Stimulated activated naive CD4-positive, alpha-beta T cell treated with Interleukin-2 at 50 U/mL for 16 hours (primary cell): ENCODE results near the gene LGR6.
"Not testable (repeated sequence)": the region's sequence is repeated elsewhere in the genome, so short reads cannot be mapped to it uniquely, and the experiment has no call there.

Source experiments
- DNase-seq: peaks from one replicate; lab custom pipeline; 2025; lab: John Stamatoyannopoulos, UW

The LGR6 gene

GRCh38 chr1:202193614-202194327 is at the start of gene LGR6:
Gene LGR6 (plus strand): TSS chr1:202193799. CDS start chr1:202193990, 191 bp downstream.
- no peak for DNase-seq

- peak; percentile 66 for DNase-seq
Observed at GRCh38 chr1:202144402-202145067, 49.1 kb upstream of the LGR6 start, which contains the start of gene ARL8A. Gene ARL8A (minus strand): TSS chr1:202144737. CDS start chr1:202144572, 165 bp downstream.

- peak; percentile 30 for DNase-seq
Observed at GRCh38 chr1:202145068-202145743, 48.4 kb upstream of the LGR6 start.

GRCh38 chr1:202145744-202146140 is 47.9 kb upstream of the LGR6 start:
- not testable (repeated sequence) for DNase-seq

- no peak for DNase-seq
Observed at GRCh38 chr1:202146279-202146678, 47.3 kb upstream of the LGR6 start.

GRCh38 chr1:202146993-202147392 is 46.6 kb upstream of the LGR6 start:
- DNase-seq: no peak

GRCh38 chr1:202148391-202148790 is 45.2 kb upstream of the LGR6 start:
- no peak for DNase-seq

- no peak for DNase-seq
Observed at GRCh38 chr1:202149566-202149965, 44.0 kb upstream of the LGR6 start.

GRCh38 chr1:202150187-202150586 is 43.4 kb upstream of the LGR6 start:
- no peak for DNase-seq

GRCh38 chr1:202150602-202151001 is 43.0 kb upstream of the LGR6 start:
- no peak for DNase-seq

GRCh38 chr1:202151045-202151444 is 42.6 kb upstream of the LGR6 start:
- DNase-seq: no peak

GRCh38 chr1:202152399-202152798 is 41.2 kb upstream of the LGR6 start:
- DNase-seq: no peak

GRCh38 chr1:202153284-202153683 is 40.3 kb upstream of the LGR6 start:
- no peak for DNase-seq

- no peak for DNase-seq
Observed at GRCh38 chr1:202154148-202154765, 39.3 kb upstream of the LGR6 start.

- DNase-seq: peak; percentile 36
Observed at GRCh38 chr1:202154766-202155477, 38.7 kb upstream of the LGR6 start.

GRCh38 chr1:202155478-202156021 is 38.0 kb upstream of the LGR6 start:
- DNase-seq: no peak

GRCh38 chr1:202156590-202156989 is 37.0 kb upstream of the LGR6 start:
- no peak for DNase-seq

GRCh38 chr1:202157945-202158344 is 35.7 kb upstream of the LGR6 start:
- DNase-seq: no peak

- no peak for DNase-seq
Observed at GRCh38 chr1:202158810-202159533, 34.6 kb upstream of the LGR6 start.

GRCh38 chr1:202159534-202160371 is 33.8 kb upstream of the LGR6 start:
- peak; percentile 60 for DNase-seq
